Activated naive CD8-positive, alpha-beta T cell treated with anti-CD3 and anti-CD28 coated beads, Interleukin-2, amount 50 U/mL, for 16 hours (primary cell): Measurements from ENCODE around the gene LRRC4C.

Experiments
- DNase-seq: peaks from one replicate; pipeline ENCODE4 v3.0.0-alpha.2; 2020; ENCODE audit warnings: low read depth, low spot score

Gene LRRC4C

DNA sequence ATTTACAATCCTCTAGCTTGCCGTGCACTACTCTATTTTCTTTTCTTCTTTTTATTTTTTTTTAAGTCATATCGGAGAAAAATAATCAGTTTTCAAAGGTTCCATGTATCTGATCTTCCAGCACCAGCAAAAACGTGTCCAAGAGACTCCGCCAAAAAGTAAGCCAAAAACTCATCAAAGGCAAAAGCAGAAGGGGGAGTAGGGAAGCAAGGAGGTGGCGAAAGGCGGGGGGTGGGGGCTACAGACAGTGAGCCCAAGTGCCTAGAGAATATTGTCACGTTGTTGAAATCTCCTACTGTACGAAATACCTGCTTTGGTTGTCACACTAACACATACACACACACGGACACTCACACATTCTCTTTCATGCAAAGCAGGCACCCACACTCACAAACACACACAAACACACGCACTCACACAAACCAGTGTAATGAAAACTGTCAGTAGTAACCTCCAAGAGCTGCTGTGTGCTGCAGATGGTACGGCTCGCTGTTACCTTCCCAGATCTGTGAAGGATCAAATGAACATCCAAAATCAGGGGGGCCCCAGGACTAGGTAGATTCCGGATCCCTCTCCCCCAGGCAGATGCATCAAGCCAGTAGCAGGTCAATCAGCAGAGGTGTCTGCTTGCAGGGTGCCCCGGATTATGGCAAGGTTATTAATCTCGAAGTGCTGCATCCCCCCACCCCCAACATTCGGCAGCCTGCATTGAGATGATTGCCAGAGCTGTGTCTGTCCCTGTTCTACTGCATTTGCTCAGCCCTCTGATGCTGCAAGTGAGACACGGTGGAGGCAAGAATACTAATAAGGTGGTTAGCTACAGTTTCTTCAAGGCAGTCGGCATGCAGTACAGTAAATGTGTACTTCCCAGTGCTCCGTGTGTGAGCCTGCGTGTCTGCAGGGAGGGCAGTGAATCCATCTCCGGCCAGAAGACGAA is at the start of gene LRRC4C:
Gene LRRC4C (minus strand): TSS at position 188 of the 937 bp plus-strand sequence.
- DNase-seq = no peak

DNA sequence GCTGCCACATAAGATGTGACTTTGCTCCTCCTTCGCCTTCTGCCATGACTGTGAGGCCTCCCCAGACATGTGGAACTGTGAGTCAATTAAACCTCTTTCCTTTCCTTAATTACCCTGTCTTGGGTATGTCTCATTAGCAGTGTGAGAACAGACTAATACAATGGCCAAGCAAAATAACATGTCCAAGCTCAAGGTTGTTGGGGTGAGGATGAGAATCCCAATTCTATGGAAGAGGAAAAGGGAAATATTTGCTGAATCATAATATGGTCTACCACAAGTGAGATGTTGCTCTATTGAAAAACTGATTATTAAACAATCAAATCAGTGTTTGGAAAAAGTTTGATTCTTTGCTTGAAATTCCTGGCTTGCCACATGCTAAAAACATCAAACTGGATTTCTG is 48.7 kb upstream of the LRRC4C start:
- DNase-seq = no peak

DNA sequence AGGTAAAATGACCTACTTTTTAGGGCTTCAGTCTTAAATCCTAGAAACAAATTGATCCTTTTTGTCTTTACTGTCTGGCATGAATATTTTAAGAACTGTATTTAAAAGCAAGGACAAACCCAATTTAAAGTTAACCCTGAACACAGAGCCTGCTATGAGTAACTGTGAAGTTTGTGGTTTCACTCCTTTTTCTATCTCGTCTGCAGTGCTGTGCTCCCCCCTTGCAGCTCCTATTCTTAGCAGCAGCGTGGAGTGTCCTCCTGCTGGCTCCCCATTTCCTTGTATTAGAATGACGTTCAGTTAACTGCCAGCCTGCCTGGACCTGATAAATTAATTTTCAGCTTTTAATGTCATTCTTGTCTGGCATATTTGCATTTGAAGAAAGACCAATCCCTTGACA is 40.0 kb upstream of the LRRC4C start:
- no peak for DNase-seq

DNA sequence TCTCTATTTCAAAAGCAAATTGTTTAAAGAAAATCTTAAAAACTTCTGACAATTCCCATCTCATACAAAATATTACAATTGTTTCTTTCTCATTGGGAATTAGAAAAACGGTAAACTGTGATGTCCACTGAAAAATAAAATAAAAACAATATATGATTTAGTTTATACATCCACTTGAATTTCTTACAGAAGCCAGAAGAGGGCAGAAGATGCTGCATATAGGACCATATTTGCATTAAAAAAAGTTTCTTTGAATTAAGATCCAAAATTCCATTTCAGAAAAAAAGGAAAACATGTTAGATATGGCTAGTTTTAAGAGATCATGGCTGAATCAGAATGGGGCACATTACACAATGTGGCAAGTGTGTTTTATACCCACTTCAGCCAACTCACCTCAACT is 39.3 kb upstream of the LRRC4C start:
- DNase-seq = no peak

DNA sequence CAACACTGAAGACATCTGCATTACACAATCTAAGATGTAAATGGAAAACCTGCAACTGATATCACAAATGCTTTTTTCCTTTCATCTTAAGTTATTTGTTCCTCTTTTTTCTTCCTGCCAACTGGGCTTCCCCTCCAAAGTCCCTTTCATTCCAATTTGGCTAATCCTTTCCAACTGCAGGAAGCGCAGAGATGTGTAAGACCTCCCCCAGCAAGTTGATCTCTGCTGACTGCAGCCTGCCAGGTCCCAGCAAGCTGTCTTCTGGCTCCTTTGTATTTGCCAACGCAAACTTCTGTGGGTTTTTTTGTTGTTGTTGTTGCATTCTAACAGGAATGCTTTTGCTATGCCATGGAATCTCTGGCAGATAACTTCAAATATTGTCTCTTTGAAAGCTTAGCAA is 38.5 kb upstream of the LRRC4C start:
- no peak for DNase-seq

DNA sequence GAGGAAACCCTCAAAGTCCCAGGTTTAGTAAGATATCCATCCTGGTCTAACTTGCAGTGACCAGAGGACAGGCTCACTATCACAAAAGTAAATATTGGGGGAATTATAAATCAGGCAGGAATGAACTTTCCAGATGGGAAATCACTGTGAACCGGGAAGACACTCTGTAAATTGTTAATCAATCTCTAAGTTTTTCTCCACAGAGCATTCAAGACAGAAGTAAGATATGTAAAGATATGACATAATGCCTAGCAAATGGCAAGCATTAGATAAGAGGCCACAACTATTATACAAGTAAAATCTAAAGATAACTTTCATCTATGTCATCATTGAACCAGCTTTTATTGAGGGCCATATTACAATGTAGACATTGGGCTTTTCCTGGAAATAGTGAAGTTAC is 35.3 kb upstream of the LRRC4C start:
- no peak for DNase-seq

DNA sequence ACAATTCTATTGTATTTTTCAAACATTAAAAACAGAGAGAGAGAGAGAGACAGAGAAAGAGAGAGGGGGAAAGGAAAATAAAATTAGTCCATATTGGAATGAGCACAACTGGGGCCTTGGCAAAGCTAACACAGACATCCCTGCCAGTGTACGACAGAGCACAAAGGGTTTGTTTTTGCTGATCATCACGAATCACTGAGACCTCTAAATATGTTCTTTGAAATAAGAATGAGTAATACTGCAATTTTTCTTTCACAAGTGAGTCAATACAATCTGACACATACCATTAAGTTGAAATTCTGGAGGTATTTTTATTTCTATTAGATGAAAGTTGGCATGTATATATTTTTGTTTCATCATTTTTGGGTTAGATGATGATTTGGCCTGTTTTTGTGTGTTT is 27.0 kb upstream of the LRRC4C start:
- no peak for DNase-seq

DNA sequence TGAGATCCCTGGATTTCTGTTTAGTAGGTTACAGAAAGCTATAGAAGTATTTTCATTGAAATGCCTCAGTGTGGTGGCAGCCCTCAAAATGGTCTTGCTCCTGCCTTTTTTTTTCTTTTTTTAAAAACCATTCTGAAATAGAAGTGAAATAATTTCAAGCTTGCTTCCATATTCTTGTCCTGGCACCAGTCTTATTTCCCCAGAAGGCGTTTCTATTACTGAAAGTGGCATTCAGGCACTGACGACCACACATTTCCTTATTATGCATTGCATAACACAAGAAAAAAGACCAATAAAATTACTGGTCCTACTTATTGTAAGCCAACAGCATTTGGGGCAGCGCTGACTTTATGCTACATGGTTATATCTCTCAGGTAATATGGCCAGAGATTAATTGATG is 24.5 kb upstream of the LRRC4C start:
- no peak for DNase-seq

DNA sequence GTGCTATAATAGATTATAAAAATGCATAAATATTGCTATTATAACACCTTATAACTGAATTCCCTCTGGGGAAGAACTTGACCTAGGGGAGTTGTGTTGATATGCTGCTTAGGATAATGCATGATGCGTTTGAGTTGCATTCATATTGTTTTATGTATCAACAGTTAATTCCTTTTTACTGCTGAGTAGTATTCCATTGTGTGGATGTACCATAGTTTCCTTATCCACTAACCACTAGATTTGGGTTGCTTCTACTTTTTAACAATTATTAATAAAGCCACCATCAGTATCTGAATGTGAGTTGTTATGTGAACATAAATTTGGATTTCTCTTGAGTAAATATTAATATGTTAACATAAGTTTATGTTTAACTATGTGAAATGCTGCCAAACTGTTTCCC is 19.7 kb upstream of the LRRC4C start:
- no peak for DNase-seq

DNA sequence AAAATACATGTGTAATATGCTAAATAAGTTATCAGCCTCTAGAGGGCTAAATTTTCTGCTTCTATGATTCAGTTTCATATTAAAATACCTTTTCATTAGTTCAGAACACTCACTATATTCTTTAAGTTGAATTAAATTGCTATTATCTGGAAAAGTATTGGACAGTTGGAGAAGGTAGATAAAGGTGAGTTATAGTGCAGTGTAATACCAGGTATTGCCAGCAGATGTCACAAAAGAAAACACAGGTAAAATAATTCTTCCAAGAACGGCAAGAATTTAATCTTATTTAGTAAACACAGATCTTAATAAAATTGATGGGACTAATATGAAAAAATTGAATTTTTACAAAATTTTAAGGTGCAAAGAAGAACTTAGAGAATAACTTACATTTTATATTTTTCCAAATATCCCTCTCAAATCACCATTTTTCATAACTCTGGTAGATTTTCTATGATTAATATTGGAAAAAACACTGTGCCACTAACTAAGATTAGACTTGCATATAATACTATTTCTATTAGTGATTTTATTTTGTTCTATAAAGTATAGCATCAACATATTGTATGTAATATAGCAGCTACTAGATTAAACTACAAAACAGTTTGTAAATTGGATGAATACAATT is 1.7 kb upstream of the LRRC4C start:
- DNase-seq = no peak

DNA sequence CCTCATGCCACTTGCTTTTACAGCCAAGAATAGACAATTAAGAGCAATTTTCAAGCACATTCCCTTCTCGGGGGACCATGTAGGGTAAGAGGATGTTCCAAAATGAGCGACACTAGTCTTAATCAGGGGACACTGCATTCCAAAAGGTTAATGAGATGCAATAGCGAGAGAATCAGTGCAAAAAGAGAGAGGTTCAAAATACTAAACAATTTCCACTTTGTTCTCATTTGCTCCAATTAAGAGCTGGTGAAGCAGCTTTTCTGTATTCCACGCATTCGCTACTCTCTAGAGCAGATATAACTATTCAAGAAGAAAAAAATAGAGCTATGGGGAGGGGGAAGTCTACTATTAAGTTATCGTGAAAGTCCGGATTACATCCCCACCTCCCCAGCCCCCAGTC is 811 bp downstream of the LRRC4C start:
- DNase-seq = no peak

DNA sequence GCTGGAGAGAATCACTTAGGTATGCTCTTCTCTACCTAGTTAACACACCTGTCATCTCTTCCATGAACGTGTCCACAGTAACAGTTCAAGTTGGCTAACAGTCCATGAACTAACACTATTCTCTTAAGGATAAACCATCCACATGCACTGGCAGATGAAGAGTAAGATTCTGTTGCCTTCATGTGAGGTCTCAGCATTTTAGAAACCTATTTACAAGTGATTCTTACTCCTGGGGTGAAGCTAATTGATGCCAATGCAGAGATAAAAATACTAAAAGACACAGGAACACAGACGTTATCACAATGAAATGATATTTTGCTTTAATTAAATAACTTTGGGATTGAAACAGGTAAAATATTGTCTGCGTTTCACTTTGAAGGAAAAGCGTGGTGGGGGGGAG is 1.3 kb downstream of the LRRC4C start:
- DNase-seq = no peak

DNA sequence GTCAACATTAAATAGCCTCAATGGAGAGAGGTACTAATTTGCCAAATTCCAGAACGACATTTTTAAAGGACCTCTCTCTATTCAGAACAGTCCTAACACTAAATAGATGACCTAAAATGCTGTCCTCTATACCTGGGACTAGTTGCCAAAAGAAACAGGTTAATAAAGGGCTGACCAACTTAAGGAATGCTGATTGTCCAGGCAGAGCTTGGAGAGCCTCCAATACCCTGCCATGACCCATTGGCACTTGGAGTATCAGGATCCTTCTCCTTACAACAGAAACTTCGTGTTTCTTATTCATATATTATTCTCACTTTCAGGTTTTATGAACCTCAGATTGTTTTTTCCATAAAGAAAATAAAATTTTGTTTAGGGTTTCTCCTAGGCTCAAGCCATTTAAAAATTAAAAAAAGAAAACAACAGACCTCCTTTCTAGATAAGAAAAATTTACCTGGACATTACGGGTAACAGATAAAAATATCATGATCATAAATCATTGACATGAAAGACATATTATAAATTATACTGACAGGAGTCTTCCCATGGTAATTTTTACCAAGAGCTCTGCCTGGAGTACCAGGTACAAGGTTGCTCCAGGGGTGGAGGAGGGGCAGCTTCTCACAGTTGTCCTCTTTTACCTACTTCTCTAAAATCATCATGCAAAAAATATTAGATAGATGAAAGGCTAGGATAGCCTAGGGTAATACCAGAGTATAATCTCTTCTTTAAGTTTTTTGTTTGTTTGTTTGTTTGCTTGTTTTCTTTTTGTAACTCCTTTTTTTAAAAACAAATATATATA is 2.0 kb downstream of the LRRC4C start:
- no peak for DNase-seq

DNA sequence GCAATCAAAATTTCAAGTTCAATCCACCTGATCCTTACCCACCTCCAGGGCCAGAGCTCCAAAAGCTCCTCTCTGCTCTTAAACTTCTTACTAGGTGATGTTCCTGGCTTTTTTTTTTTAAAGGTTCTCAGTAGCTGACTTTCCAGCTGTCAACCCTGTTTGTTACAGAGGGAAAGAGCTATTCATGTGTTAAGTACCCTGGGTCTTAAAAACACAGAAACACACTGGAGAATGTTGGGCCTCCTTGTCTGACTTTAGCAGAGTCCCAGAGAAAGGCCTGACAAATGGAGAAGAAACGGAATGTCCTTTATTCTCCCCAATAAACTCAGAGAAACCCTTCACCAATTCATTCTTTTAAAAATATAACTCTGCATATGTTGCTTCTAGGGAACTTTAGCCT is 3.2 kb downstream of the LRRC4C start:
- DNase-seq = no peak

DNA sequence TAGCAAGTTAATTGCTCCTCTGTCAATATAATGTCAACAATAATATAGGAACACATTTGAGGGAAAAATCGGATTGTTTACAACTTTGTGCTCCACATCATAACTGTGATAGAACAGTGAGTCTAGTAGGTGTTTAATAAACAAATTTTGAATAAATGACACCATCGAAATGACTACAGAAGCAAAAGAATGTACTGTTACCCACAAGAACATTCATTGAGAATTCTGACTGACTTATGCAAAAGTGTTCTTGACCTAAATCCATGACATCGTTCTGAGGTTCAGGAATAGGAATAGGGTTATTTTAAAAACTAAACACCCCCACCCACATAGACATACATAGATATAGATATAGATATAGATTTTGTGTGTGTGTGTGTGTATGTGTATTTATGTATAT is 8.4 kb downstream of the LRRC4C start:
- DNase-seq = no peak

DNA sequence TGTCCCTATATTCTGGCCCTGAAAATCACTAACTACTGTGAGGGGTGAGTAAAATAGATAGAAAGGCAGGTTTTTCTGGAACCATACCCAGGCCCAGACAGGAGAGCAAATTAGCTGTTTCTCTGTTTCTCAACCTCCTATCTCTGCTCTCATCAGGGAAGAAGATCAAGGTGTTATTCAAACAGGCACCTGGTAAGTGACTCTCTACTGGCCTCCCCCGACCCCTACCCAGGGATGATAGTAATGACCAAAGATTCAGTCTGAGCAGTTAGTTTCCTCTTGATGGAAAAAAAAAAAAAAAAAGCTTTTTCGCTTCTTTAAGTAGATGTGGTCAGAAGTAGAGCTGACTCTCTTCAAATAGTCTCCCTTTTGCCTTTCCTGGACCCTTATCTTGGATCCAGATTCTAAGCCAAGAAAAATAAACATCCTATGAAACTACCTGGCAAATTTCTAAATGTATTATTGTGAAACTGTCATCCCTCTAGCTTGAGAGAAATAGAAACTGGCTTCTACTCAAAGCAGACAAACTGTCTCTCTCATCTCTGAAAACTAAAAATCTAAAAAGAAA is 9.9 kb downstream of the LRRC4C start:
- DNase-seq = no peak

DNA sequence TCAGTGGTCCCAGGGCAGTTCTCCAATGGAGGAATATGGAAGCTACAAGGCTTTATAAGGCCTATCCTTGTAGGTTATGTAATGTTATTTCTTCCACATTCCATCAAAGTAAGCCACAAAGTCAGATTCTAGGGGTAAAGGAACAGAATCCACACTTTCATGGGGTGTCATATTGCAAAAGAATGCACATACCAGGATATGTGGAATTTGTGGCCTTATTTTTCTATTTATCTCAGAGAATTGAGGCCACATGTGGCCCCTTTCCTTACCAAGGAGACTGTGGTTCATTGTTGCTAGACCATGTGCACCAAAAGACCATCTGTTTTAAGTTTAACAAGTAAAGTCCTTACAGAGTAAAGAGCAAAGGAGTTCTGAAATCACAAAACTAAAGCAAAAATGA is 12.9 kb downstream of the LRRC4C start:
- DNase-seq = no peak

DNA sequence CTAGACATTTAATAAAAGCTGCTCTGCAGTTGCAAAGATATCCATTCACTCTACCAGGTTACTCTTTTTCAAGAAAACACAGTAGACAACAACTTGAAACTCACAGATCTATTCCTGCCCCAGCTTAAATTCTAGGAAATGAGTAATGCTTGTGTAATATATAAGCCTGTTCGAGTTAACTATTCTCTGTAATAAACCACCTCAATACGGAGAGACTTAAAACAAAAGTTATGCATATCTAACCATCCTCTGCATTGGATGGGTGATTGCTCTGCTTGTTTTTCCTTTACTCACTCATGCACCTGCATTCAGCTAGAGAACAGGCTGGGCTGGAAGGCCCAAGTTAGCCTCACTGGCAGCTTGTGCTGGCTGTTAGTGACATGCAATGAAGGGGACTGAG is 13.3 kb downstream of the LRRC4C start:
- no peak for DNase-seq

DNA sequence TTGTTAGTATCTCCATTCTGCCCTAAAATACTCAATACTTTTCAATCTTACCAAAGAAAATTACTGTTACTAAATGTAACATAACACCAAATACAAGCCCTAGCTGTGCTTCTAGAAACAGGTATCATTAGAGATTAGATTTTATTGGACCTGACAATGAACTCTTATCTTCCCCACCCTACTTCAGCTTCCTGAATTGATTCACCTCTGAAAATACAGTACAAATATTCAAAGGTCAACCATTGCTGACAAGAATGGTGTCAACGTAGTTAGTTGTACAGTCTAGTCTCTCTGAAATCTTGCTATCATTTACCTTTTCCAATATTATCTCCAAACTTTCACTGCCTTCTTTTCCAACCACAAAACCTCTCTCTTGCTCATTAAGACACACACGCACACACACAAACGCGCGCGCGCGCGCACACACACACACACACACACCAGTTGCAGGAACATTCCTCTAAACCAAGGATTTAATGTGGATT is 22.4 kb downstream of the LRRC4C start:
- DNase-seq = no peak

DNA sequence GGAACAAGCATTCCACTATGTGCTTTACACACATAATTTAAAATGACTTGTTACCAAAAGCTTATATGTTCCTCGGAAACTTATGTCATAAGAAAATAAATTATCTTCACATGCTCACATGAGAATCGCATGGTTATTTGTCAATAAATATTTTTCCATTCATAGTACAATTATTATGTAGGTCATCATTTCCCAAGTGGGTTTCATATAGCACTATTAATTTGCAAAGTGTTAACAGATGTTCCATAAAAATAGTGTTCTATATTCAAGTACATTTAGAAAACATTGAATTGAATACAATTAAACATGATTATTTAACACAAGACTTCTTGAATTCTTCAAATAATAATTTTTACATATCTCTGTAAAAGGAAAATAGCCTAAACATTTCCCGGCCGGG is 23.9 kb downstream of the LRRC4C start:
- DNase-seq = no peak

DNA sequence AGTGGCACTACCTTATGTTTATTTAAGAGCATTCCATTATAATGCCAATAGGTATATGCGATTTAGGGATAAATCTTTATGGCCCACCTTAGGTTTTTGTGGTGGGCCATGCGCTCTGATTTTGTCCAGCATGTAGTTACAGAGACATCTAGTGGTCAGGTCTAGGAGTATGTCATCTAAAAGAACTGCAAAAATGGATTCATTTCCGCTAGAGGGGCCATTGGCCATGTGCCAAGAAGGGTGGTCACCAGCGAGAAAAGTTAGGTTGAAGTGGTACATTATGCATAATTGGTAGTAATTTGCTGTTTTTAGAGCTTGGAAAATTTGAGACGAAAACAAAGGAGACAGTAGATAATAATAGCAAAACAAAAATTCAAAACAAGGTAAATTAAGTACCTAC is 27.7 kb downstream of the LRRC4C start:
- no peak for DNase-seq

DNA sequence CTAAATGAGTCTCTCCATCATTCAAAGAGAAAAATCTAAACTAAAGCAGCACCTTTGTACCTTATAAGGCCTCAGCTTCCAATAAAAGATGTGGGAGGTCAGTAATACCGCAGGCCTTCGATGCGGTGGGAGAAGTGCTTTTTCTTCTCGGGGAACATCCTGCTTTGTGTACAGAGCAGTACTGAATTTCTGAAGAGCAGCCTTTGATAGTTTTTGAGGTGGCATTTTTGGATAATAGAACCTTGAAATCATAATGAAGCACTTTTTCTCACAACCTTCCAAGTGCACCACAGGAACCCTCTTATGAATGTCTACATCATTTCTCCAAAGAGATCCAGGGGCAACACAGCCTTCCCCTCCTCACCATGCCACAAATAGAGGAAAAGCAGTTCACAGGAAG is 39.6 kb downstream of the LRRC4C start:
- no peak for DNase-seq
